GM12801 (cell line): ENCODE results near the gene SLC4A1.

Source experiments
- TF ChIP-seq, protein P1 (sequence below): IDR thresholded peaks from one replicate; pipeline ENCODE4 v1.5.1; 2011; ENCODE audit warnings: control low read depth; ENCODE audit not compliant: insufficient read length; ENCODE audit errors: extremely low read depth

Gene SLC4A1

DNA sequence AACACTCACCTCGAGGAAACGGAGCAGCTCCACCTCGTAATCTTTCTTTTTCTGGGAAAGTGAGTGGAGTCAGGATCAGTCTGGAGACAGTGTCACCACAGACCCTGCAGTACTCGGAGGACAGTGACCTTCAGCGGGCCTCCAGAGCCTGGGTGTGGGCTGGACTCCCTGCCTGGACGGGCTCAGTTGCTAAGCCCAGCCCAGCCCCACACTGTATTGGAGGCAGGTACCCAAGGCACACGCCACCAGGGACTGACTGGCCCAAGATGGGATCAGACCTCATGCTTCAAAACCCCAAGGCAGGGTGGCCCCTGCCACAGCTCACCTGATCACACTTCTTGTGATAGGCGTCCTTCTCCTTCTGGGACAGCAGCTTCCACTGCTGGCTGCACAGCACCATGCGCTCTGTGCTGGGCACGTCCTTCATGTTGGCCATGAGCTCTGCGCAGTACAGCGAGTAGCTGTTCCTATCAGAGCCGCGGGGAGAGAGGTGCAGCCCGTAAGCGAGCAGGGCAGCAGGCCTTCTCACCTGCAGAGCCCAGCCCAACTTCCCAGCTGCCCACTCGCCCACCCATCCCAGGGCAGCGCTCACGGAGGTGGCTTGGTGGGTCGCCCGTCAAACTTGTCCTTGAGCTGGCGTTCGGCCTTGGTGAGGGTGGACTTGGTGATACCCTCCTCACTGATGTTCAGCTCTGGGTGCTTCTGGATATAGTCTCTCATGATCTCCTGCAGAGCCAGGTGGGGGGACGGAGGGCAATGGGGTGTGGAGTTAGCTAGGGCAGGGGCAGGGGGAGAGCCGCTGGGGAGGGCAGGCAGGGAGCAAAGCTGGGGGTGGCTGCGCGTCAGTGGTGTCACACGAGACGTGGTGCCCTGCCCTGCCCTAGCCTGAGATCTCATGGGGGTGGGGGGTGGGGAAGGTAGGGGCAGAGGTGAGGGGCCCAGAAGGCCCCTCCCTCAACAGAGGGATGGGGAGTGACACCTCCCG is 56.4 kb downstream of the SLC4A1 start:
- TF ChIP-seq, protein P1, sequence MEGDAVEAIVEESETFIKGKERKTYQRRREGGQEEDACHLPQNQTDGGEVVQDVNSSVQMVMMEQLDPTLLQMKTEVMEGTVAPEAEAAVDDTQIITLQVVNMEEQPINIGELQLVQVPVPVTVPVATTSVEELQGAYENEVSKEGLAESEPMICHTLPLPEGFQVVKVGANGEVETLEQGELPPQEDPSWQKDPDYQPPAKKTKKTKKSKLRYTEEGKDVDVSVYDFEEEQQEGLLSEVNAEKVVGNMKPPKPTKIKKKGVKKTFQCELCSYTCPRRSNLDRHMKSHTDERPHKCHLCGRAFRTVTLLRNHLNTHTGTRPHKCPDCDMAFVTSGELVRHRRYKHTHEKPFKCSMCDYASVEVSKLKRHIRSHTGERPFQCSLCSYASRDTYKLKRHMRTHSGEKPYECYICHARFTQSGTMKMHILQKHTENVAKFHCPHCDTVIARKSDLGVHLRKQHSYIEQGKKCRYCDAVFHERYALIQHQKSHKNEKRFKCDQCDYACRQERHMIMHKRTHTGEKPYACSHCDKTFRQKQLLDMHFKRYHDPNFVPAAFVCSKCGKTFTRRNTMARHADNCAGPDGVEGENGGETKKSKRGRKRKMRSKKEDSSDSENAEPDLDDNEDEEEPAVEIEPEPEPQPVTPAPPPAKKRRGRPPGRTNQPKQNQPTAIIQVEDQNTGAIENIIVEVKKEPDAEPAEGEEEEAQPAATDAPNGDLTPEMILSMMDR, result no peak

DNA sequence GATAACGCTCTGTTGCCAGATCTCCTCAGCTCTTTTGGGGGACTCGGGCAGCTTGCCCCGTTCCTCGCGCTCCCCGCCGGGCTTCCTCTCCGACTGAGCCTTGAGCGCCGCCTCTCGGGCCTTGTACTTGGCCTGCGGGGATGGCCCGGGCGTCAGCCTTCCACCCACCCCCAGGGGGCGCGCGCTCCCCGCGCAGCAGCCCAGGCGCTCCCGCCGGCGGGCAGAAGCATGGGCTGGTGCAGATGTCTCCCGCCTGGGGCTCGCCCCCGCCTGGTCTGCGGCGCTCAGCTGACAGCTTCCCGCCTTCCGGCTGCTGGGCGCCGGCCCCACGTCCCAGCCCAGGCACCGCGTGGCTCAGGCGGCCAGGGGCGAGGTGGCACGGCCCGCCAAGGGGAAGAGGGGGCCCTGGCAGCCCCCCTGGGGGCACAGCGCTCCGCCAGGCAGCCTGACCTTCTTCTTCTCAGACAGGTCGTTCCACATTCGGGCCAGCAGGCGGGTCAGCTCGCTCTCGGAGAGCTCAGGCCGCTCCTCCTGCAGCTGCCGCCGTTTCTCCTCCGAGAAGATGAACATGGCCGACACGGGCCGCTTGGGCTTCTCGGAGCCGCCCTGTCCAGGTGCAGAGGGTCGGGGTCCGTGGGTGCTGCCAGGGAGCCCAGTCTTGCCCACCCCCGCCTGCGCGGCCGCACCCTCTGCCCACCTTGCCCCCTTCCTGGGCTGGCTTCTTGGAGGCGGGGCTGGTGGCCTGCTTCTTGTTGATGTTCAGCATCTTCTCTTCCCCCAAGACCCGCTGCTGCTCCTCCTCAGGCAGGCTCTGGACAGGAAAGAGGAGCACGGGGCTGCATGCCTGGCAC is 57.4 kb downstream of the SLC4A1 start:
- TF ChIP-seq, protein P1, result peak; percentile 78

DNA sequence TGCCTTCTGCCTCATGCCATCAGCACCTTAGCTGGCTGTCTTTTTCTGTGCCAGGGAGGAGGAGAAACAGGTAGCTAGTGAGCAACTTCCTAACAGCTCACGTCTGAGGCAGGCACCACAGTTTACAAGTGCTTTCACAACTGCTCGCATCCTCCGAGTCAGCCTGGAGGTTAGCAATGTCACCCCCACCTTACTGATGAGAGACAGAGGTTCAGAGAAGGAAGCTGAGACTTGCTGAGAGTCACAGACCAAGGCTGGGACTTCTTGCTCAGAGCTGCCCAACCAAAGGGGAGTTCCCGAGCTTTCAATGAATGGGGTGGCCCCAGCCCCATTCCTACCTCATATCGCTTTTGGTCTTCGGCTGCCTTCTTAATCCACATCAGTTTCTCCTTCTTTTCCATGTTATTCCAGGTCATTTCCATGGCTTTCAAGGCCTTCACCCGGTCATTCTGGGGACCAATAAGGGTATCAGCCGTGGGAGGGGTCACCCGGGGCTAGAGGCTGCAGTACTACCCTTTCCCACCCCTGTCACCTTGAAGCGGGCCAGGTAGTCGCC is 58.1 kb downstream of the SLC4A1 start:
- TF ChIP-seq, protein P1, result no peak

DNA sequence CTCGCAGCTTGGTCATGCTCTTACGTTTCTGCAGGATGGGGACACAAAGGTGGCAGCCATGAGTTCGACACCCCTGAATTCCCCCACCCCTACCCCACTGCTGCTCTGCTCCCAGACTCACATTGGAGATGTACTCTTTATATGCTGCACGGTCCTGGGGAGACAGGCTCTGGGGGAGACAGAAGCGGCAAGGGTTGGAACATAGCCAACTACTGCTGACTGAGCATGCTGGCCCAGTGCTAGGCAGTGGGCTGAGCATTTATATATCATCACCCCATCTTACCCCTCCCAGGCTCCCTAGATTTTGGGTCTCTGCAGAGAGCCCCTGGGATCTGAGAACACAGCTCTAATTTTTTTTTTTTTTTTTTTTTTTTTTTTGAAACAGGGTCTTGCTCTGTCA is 60.2 kb downstream of the SLC4A1 start:
- TF ChIP-seq, protein P1, result no peak

DNA sequence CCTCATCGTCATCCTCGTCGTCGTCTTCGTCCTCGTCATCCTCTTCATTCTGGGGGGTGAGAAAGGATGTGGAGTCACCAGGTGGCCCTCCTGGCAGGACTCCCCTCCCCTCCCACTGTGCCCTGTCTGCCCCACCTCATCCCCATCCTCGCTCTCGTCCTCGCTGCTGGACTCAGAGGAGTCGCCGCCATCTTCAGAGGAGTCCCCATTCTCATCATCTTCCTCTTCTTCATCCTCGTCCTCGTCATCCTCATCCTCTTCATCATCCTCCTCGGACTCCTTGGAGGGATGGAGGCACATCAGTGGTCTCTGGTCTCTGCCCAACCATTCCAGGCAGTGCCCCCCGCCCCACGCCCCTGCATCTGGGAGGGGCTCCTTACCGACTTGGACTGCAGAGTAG is 60.6 kb downstream of the SLC4A1 start:
- TF ChIP-seq, protein P1, result no peak

DNA sequence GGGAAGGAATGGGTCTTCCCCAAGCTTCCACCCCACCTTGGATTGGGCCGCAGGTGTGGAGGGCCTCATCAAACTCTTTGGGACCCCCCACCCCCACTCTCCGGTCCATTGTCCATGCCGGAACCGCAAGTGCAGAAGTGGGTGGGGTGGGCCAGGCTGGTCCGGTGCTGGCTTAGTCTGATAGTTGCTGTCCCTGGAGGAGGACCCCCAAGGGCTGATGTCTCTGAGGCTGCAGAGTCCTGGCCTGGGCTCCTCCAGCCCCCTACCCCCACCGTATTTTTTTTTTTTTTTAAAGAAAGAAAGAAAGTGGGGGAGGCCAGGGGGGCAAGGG is 61.1 kb downstream of the SLC4A1 start:
- TF ChIP-seq, protein P1, result no peak

DNA sequence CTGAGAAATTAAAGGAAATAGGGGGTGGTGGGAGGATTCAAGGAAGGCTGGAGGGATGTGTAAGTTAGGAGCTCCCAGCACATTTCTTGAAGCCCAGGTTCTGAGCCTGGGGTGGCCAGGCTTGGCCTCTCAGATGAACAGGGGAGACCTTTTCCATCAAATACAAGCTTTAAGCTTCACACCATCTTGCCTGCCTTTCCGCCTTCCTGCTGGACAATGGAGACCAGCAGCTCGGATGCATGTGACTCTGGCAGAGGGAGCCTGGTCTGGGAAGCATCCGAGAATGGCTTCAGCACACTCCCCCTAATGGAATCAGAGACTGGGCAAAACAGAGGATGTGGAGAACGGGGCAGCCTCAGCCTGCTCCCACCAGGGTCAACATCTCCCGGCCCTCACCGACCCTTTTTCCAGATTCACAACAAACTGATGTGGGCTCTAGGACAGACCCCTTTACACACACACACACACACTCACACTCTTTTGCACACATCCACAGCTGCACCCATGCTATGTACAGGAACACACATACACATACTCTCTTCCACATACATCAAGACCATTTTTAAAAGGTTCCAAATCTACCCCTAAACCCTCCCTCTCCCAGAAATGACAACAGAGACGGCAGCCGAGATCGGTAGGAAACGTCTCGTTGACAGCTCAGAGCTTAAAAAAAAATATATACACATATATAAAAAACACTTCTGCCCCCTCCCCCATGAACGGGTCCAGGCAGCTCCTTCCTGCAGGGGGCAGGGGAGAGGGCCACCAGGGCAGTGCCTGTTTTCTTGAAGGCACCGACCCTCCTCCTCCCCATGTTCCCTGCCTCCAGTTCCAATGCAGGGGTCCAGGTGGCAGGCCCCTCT is 61.7 kb downstream of the SLC4A1 start:
- TF ChIP-seq, protein P1, result no peak
